AML-193 (cell line): ENCODE results near the gene TSHZ2.

Experiments used
- DNase-seq, 2 experiments: peaks; one replicate each; lab custom pipeline; 2025; lab: John Stamatoyannopoulos, UW

TSHZ2 gene

GRCh38 chr20:53165452-53165851 lies 193.3 kb downstream of the TSHZ2 start:
- DNase-seq: no peak

DNA sequence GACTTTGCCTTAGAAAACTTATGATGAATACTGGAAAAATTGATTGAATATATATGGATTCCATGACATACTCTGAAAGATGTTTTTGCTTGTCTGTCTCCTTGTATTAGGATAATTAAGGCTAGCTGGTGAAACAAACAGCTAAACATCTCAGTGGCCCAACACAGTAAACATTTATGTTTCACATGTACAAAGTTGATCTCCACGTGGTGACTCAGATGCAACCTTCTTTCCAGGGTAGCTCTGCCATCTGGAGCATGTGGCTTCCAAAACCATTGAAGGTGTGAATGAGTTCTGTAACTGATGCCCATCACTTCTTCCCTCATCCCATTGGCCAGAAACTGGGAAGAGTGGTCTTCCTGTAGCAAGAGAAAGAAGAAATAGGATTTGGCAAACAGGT lies 196.3 kb downstream of the TSHZ2 start:
- no peak for DNase-seq

DNA sequence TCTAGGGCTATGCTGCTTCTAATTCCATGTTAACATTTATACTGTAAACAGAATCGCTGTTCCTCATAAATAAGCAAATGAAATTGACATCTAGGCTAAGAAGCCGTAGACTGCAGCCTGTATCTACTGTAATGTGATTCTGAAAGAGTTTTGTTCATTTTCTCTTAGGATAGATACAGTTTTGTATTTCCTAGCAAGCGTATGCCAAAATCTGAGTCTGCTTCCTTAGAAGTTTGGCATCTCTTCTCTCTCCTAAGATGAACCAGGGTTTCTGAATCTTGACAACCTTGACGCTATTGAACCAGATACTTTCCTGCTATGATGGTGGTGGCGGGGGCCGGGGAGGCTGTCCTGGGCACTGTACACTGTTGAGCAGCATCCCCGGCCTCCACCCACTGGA lies 198.0 kb downstream of the TSHZ2 start:
- no peak for DNase-seq

DNA sequence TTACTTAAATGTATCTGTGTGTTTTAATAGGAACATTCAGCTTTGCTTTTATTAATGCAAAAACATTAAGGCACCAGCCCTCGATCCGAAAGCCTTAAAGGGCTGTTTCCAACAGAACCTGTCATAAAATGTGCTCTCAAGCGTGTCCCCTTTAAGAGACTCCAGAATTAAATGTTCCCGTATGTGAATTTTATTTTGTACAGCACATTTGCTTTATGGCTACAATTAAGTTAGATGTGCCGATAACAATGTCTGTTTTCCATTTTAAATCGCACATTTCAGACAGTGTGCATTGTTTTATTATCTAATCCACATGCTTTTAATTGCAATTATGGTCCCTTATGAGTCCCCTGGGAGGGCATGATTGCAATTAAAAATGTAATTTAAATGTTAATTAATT lies 198.9 kb downstream of the TSHZ2 start:
- no peak for DNase-seq

- DNase-seq: no peak
These were observed 202.3 kb downstream of the TSHZ2 start for GRCh38 chr20:53174454-53174853.

GRCh38 chr20:53175135-53175780 lies 203.1 kb downstream of the TSHZ2 start:
- DNase-seq: no peak

- DNase-seq: no peak
These were observed 204.0 kb downstream of the TSHZ2 start for GRCh38 chr20:53176134-53176533.

DNA sequence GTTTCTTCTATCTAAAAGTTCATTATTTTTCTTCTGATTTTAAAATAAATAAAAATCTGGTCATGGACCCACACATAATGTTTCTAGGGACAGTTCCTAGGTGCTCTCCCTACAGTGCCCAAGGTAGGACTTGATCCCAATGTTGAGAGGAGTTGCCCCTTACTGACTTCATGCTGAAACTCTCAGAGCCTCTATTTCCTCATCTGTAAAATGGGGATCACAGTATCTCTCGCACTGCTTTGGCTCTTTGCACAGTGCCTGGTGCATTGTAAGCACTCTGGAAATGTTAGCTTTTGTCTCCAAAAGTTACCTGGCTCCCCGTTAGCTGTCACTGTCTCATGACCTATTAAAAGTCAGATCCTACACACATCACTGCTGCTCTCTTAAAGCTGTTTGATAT lies 205.5 kb downstream of the TSHZ2 start:
- DNase-seq: no peak

DNA sequence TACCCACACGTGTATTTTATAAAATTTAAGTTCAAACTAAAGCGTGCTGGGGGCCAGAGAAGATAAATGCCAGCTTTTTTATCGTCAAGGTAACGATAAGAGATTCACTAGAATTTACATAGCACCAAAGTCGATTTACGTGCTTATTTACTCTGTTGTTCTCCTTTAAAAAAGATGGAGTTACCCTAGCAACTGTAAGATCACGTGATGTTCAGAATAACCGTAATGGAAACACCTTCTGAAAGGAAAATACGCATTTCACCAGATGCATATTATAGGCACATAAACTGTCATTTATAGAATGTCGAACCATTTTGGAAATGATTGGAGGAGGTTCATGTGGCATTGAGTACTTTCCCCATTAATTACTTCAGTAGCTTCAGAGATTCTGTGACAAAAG lies 207.6 kb downstream of the TSHZ2 start:
- DNase-seq: no peak

DNA sequence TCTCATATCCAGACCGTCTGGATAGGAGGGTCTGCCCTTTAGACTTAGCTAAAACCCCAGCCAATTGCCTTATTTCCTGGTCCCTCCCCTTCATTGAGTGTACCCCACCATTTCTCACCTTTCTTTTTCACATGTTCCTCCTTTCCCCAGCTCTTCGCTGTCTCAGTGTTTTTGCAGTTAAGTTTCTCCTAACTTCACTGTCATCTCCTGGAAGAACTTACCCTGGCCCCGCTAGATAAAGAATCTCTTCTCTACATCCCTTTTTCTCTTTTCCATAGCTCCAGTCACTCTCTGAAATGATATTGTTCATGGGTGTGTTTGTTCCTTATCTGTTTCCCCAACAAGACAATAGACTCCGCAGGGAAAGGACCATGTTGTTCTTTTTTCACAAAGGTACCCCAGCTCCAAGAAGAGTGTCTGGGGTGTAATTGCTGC lies 208.8 kb downstream of the TSHZ2 start:
- no peak for DNase-seq

GRCh38 chr20:53181866-53182376 lies 209.8 kb downstream of the TSHZ2 start:
- no peak for DNase-seq

DNA sequence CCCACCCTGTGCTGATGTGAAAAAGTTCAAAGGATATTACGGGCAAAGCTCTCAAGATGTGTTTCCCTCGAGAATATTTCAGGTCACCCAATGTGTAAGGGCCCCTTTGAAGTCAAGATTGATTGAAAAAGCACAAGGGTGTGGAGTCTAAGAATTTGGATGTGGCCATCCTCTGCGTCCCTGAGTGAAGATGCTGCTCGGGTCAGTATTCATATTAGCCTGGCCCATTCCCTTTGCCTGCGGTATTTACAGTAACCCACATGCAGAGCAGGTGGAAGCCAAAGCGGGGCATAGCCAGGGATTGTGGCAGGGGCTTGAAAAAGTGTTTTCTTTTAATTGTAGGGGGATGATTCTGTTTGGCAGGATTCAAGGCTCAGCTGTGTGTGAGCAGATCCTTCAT lies 211.0 kb downstream of the TSHZ2 start:
- DNase-seq: no peak

DNA sequence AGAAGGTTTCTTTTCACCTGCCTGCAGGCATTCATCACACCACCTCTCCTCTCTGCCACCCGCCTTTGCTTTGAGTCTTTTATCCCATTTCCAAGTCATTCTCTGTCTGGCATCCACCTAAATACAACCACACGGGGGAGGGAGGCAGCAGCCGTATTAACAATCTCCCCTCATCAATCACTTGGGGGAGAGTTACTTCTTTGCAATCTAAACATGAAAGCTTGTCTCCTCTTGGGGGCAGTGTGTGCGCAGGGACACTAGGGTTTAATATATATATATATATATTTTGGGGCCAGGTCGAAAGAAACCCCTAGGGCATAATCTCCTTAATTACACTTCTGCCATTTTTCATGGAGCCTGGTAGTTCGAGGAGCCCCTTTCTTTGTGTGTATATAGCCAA lies 214.5 kb downstream of the TSHZ2 start:
- no peak for DNase-seq

GRCh38 chr20:53187392-53188068 lies 215.4 kb downstream of the TSHZ2 start:
- DNase-seq: no peak

DNA sequence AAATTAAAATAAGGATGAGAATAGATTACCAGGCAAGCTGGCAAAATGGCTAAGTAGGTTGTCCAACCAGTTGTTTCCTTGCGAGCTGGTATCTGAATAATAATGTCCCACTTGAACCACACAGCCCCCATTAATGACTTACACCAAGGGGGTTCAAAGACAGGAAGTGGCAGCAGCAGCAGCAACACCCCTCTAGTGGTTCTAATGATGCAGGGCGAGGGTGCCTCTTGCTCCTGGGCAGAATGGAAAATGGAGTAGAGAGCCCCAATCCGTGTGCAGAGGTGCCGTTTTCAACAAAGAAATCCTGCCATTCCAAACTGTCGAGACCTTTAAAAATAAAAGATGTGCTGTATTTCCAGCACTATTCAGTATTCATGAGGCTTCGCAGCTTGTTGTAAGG lies 218.1 kb downstream of the TSHZ2 start:
- no peak for DNase-seq

DNA sequence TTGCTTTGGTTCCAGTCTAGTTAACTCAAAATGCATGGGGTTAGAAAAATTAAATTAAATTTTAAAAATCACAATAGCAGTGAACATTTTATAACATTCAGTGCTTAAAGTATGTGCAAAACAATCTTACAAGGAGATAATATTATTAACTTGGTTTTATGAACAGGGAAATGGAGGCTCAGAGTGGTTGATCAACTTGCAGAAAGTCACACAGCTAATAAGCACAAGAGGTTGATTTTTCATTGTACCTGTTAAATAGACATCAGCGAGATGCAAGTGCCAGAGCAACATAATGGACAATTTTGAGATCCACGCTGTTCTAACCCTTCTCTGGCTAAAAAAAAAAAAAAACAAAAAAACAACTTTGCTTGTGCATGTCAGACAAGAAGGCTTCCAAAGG lies 219.8 kb downstream of the TSHZ2 start:
- no peak for DNase-seq

GRCh38 chr20:53194306-53195290 lies 222.4 kb downstream of the TSHZ2 start:
- no peak for DNase-seq

- no peak for DNase-seq
These were observed 223.9 kb downstream of the TSHZ2 start for GRCh38 chr20:53195876-53196610.

GRCh38 chr20:53201588-53201987 lies 229.4 kb downstream of the TSHZ2 start:
- DNase-seq: no peak

DNA sequence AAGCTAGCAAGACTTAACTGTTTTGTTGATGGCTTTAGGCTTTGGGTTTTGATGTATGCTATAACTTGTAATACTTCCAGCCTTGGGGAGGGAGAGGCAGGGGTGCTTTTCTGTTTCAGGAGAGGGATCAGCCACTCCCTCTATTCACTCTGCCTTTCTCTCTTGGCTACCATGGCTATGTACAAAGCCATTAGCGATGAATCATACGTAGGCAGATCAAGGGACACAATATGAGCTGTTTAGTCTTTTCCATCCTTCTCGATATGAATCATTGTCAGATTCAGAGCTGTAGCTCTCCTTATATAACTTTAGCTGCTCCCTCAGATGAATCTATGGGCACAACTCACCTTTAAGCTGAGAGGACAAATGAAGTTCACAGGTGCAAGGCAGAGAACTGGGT lies 230.6 kb downstream of the TSHZ2 start:
- no peak for DNase-seq

DNA sequence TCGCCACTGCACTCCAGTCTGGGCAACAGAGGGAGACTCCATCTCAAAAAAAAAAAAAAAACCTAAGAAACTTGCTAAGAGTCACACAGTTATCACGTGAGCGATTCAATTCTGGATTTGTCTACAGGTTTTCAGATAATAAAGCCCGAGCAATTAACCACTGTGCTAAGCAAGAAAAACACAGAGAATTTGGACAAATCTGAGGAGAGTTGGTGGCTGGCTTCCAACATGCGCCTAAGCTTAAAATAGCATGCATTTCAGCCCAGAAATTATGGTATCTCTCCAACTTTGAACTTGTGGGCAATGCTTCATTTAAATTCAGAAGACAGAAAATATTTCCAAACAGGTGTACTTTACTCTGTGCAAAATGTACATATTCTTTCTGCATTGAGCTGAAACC lies 232.9 kb downstream of the TSHZ2 start:
- no peak for DNase-seq
